ENCODE data around the gene AHR.

AHR gene

GRCh38 chr7:17298102-17298839 is at the start of gene AHR:
Gene AHR, plus strand, starts transcription at chr7:17298652. Its CDS starts 613 bp downstream, at chr7:17299265.
- peak; percentile 93 for DNase-seq (ENCODE audit: low spot score)

GRCh38 chr7:17253885-17254284 is 44.6 kb upstream of the AHR start:
- DNase-seq (ENCODE audit: low spot score): no peak

- peak; percentile 21 for DNase-seq (ENCODE audit: low spot score)
Observed at GRCh38 chr7:17255926-17256325, 42.5 kb upstream of the AHR start.

- DNase-seq (ENCODE audit: low spot score): no peak
Observed at GRCh38 chr7:17256375-17256774, 42.1 kb upstream of the AHR start.

GRCh38 chr7:17266565-17266964 is 31.9 kb upstream of the AHR start:
- no peak for DNase-seq (ENCODE audit: low spot score)

GRCh38 chr7:17269341-17270221 is 28.9 kb upstream of the AHR start:
- no peak for DNase-seq (ENCODE audit: low spot score)

GRCh38 chr7:17274551-17275245 is 23.8 kb upstream of the AHR start:
- DNase-seq (ENCODE audit: low spot score): no peak

GRCh38 chr7:17275749-17276671 is 22.4 kb upstream of the AHR start:
- peak; percentile 12 for DNase-seq (ENCODE audit: low spot score)

GRCh38 chr7:17279061-17279460 is 19.4 kb upstream of the AHR start:
- DNase-seq (ENCODE audit: low spot score): no peak

- DNase-seq (ENCODE audit: low spot score): peak; percentile 43
Observed at GRCh38 chr7:17289074-17289645, 9.3 kb upstream of the AHR start.

GRCh38 chr7:17292843-17293242 is 5.6 kb upstream of the AHR start:
- DNase-seq (ENCODE audit: low spot score): no peak

- DNase-seq (ENCODE audit: low spot score): no peak
Observed at GRCh38 chr7:17293481-17293880, 5.0 kb upstream of the AHR start.

GRCh38 chr7:17297243-17297642 is 1.2 kb upstream of the AHR start:
- peak; percentile 85 for DNase-seq (ENCODE audit: low spot score)

- peak; percentile 29 for DNase-seq (ENCODE audit: low spot score)
Observed at GRCh38 chr7:17298840-17299482, 509 bp downstream of the AHR start.

GRCh38 chr7:17299483-17299991 is 1.1 kb downstream of the AHR start:
- peak; percentile 71 for DNase-seq (ENCODE audit: low spot score)

- no peak for DNase-seq (ENCODE audit: low spot score)
Observed at GRCh38 chr7:17300012-17300411, 1.6 kb downstream of the AHR start.

- no peak for DNase-seq (ENCODE audit: low spot score)
Observed at GRCh38 chr7:17300437-17300836, 2.0 kb downstream of the AHR start.

GRCh38 chr7:17301471-17302456 is 3.3 kb downstream of the AHR start:
- DNase-seq (ENCODE audit: low spot score): peak; percentile 76

GRCh38 chr7:17302575-17303142 is 4.2 kb downstream of the AHR start:
- peak; percentile 79 for DNase-seq (ENCODE audit: low spot score)
